HG03159 (cell line): ENCODE data around the gene SLC25A4.

Experiments used
- ATAC-seq: cut with Tn5 transposase; IDR thresholded peaks from one replicate; pipeline ENCODE4 v1.9.1; 2021; ENCODE audit warnings: mild to moderate bottlenecking, moderate library complexity; ENCODE audit not compliant: unreplicated experiment

Gene SLC25A4

GRCh38 chr4:185119927-185120630, 23.0 kb upstream of the SLC25A4 start:
- no peak for ATAC-seq

- no peak for ATAC-seq
Measured at GRCh38 chr4:185120631-185120946, 22.5 kb upstream of the SLC25A4 start.

- ATAC-seq: peak; percentile 65
Measured at GRCh38 chr4:185122681-185123345, 20.3 kb upstream of the SLC25A4 start.

- no peak for ATAC-seq
Measured at GRCh38 chr4:185124006-185124405, 19.1 kb upstream of the SLC25A4 start.

GRCh38 chr4:185127021-185127925, 15.8 kb upstream of the SLC25A4 start:
- ATAC-seq: no peak

- peak; percentile 63 for ATAC-seq
Measured at GRCh38 chr4:185128272-185129119, 14.6 kb upstream of the SLC25A4 start.

- ATAC-seq: no peak
Measured at GRCh38 chr4:185134307-185134869, 8.7 kb upstream of the SLC25A4 start.

- ATAC-seq: no peak
Measured at GRCh38 chr4:185137233-185137925, 5.7 kb upstream of the SLC25A4 start.

GRCh38 chr4:185138161-185138560, 4.9 kb upstream of the SLC25A4 start:
- no peak for ATAC-seq

GRCh38 chr4:185139736-185140135, 3.3 kb upstream of the SLC25A4 start:
- no peak for ATAC-seq

GRCh38 chr4:185141777-185142176, 1.3 kb upstream of the SLC25A4 start:
- ATAC-seq: no peak

- peak; percentile 22 for ATAC-seq
Measured at GRCh38 chr4:185142564-185142911, 528 bp upstream of the SLC25A4 start.

GRCh38 chr4:185143601-185143969, 519 bp downstream of the SLC25A4 start:
- peak; percentile 21 for ATAC-seq

- ATAC-seq: no peak
Measured at GRCh38 chr4:185144601-185145240, 1.7 kb downstream of the SLC25A4 start.

GRCh38 chr4:185145572-185145971, 2.5 kb downstream of the SLC25A4 start:
- no peak for ATAC-seq

- ATAC-seq: no peak
Measured at GRCh38 chr4:185149392-185149791, 6.3 kb downstream of the SLC25A4 start.

- ATAC-seq: no peak
Measured at GRCh38 chr4:185151296-185151695, 8.2 kb downstream of the SLC25A4 start.

GRCh38 chr4:185165605-185166063, 22.6 kb downstream of the SLC25A4 start:
- peak; percentile 93 for ATAC-seq

- ATAC-seq: no peak
Measured at GRCh38 chr4:185167234-185167633, 24.2 kb downstream of the SLC25A4 start.
